ENCODE measurements around the gene UBR4.
"Not testable (repeated sequence)": the region's sequence is repeated elsewhere in the genome, so short reads cannot be mapped to it uniquely, and the experiment has no call there.

The UBR4 gene

DNA sequence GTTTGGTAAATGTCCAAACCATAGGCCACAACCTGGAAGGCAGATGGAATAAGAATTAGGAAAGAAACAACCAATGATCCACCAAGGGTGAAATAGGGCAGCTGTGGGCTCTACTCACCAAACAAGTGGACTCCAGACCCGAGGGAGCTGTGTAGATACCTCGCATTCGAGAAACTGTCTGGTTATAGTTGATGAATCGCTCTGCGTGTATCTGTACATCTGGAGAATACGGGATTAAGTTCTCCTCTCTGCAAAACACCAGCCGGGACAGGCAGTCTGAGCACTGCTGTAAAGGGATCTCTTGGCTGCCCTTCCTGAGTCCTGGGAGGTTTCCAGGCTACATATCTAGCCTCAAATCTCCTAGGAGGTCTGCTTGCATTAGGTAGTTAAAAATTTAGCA is 9.4 kb upstream of the UBR4 start:
- no peak for DNase-seq

DNA sequence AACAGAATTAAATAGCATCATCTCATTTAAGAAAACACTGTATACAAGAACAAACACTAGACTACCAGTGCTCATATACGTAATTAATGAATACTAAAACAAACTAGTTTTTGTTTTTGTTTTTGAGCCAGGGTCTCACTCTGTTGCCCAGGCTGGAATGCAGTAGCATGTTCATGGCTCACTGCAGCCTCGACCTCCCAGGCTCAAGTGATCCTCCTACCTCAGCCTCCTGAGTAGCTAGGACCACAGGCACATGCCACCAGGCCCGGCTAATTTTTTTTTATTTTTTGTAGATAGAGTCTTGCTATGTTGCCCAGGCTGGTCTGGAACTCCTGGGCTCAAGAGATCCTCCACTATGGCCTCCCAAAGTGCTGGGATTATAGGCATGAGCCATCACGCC is 6.5 kb upstream of the UBR4 start:
- not testable (repeated sequence) for DNase-seq

DNA sequence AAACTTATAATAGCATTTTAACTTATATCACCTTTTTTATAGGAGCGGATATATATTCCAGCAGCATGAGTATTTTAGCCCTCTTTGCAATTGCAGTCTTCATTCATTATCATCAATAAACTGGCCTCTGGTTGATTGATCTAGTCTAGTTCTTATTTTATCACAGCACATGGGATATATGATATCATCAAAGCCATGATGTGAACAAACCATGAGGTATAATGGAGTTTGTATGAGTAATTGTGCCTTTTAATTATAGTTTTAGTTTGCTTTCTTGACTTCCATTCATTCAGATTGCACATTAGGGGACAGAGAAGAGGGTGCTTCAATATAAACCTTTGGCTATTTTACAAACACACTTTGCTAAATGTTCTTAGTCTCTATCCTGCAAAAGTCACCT is 3.5 kb upstream of the UBR4 start:
- DNase-seq, result no peak

DNA sequence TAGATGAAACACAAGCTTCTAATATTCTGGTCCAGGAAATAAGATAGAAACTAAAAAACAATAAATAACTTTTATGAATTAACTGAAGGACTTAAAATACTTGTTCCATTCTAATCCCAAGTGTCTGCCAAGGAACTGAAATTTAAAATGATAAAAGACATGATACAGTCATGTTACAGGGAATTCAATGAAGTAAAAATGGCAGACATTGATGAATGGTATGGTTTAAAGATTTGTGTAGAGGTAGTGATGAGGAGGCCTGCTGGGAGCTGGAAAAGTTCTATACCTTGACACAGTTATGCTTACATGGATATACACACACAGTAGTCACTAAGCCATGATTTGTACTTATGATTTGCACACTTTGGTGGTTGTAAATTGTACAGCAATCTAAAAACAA is 2.1 kb upstream of the UBR4 start:
- DNase-seq, result no peak

DNA sequence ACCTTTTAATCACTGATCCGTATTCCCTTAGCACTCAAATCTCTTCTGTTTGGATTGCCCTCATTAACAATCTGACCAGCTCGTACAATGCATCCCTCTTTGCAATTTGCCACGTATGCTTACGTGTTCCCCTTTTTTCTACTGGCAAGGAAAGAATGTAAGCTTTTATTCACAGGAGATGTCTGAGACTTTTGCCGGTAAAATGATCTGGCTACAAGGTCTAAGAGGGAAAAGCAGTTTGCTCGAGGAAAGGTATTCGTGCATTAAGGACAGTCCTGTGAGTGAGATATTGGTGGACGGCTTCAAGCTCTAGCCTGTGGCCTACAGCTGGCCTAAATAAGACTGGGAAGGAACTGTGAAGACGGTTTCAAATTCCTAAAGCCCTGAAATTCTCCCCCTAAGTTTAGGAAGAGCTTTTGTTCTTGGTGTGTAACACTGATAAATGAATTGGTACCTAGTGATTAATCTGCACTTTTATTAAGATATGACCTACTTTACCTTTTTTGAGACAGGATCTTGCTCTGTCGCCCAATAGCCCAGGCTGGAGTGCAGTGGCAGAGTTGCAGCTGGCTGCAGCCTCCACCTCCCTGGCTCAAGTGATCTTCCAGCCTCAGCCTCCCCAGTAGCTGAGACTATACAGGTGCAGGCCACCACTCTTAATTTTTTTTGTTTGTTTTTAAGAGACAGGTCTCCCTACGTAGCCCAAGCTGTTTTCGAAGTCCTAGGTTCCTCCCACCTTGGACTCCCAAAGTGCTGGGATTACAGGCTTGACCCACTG is 895 bp upstream of the UBR4 start:
- no peak for DNase-seq

DNA sequence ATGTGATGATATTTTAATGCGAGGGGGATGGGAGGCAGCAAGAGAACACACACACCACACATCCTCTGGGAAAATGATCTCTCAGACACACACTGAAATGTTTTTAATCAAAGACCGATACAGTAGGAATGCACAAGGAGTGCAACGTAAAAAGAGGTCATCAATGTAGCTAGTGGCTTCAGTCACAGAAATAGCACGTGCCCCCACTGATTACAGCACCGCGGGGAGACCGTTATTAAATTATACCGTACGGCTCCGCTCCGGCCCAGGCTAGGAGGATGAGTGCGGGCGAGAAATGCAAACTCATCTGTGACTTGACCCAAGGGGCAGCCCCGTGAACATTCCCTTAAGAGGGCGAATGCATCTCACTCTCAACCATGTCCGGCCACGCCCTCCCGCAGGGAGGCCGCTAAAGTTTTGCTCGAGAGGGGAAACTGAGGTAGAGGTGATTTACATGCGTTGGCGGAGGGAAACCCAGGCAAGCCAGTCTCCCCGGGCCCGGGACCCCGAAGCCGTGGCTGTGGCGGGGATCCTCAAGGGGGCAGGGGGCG is 552 bp downstream of the UBR4 start:
- peak; percentile 53 to 64 for DNase-seq

DNA sequence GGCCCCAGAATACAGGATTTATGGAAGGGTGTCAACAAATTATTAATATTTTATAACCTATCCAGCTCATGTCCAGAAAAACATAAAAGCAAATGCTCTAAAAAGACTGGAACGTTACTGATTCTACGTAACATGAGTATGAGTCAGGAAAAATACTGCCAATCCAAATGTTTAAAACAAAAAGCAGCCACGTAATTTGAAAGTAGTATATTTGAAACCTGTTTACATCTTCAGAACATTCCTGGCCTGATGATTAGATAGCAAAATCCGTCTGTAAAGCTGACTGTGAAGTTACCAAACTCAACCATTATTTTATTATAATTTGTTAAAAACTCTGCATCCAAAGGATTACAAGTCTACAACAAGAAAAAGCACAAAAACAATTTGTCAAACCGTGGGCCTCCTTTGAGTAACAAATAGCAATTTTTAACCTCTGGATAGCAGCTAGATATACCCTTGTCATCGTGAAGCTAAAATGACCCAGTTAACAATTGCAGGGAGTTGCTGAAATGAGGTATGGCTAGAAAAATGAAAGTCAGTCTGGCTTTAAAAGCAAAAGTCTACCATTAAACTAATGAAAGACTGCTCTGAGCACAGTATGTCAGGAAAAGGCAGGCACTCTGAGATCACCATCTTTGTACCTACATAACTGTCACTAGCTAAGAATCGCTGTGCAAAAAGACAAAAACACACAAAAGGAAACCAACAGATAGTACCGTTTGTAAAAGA is 1.2 kb downstream of the UBR4 start:
- DNase-seq, result peak in 1 of 2 donors; percentile 9

DNA sequence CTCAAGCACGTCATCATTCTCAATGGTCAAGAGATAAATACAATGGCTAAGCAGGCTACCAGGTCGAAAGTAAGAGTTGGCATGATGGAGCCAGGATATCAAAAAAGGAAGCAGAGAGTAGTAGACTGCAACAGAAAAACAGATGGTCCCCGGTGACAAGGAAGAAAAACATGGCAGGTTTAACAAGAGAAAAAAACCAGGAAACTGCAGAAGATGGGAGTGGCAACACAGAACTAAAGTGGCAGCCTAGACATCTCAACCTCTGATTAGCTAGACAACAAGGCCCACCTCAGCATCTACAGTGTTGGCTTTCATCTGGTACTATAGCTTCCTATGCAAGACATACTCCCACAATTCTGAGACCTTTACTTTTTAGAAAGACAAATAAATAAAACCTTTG is 3.1 kb downstream of the UBR4 start:
- DNase-seq, result no peak

DNA sequence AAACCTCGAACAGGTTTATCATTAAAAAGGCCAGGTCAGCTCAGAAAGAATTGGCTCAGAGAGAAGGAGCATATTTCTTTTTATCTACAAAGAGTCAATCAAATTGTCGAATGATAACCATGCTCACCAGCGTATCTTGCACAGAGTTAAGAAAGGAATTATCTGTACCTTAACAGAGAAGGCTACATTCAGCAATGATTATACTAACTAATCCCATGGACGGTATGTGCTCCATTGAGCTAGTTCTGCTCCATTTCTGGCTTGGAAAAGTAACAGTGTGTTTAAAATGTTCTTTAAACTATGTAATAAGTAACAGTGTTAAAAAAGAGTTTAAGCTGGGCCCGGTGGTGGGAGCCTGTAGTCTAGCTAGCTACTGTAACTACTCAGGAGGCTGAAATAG is 4.2 kb downstream of the UBR4 start:
- no peak for DNase-seq

DNA sequence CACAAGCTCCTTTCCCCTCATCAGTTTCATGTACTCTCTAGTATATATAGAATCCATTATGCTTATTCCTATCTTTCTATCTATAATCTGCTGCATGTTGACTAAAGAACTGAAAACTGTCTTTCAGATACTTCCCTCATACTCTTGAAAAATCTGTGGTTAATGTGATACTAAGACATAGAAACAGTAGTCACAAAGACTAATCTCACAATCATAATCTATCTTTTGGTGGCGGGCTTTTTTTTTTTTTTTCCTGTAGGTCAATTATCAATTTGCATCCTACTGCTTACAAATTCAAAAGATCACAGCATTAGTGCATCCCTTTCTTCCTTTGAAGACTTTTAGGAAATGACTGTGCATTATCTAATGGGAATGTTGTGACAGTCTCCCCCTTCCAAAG is 4.7 kb downstream of the UBR4 start:
- no peak for DNase-seq

DNA sequence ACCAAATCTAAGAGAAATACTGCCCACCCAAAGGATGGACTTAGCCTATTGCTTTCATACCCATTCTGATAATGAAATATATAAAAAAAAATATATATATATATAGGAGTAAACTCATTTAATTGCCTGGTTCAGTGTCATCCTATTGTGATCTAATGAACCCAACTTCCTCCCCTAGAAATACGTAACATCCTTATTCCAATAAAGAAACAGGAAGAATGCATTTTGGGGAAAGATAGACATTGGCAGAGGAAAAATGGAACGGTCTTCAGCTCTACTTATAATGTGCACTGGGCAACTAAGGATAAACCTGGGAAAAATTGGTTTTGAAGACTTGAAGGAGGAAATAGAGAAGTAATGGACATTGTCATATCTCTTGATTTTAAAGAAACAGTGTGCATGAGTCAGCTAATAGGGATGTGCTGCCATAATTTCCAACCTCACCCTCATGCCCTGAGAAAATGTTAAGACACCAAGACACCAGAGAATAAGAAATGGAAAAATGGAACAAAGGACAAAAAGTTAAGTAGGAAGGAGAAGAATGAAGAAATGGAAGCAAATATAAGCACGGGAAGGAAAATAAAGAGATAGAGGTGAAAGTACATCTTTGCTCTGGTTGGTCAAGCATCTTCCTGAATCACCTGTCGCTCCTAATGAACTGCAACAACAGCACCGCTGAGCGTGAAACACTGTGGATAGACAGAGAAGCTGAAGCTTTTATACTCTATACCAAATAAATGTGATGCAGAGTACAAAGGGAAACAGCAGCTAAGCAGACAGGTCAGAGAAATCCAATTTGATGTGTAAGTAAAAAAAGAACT is 5.4 kb downstream of the UBR4 start:
- no peak for DNase-seq

DNA sequence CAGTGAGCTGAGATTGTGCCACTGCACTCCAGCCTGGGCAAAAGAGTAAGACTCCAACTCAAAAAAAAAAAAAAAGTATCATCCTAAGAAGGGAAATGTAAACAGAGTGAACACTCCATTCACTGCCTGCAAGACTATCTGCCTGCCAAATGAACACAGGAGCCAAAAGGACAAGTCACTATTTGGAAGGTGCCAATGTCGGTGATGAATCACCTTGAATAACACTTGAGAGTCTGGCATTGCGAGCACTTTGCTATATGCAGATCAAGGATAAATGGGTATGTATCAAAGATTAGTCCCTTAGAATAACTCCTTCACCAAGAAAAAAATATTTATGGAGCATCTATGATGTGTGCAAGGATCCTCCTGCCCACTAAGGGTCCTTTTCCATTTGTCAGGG is 6.6 kb downstream of the UBR4 start:
- no peak for DNase-seq

DNA sequence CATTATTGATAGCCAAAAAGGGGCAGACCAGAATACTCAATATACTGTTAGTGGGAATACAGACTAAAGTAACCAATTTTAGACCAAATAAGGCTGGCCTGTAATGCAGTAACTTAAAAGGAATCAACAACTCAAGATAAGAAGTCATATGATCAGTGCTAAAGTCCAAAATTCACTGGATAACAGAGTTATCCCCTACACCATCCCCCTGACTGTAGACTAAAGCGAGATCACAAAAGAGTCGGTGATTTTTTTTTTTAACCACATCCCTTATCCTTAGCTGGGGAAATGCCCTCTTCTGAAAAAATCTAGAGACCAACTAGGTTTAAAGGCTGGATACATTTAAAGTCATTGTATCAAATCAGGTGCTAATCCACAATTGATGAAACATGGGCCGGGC is 7.7 kb downstream of the UBR4 start:
- peak in 1 of 2 donors; percentile 17 for DNase-seq

DNA sequence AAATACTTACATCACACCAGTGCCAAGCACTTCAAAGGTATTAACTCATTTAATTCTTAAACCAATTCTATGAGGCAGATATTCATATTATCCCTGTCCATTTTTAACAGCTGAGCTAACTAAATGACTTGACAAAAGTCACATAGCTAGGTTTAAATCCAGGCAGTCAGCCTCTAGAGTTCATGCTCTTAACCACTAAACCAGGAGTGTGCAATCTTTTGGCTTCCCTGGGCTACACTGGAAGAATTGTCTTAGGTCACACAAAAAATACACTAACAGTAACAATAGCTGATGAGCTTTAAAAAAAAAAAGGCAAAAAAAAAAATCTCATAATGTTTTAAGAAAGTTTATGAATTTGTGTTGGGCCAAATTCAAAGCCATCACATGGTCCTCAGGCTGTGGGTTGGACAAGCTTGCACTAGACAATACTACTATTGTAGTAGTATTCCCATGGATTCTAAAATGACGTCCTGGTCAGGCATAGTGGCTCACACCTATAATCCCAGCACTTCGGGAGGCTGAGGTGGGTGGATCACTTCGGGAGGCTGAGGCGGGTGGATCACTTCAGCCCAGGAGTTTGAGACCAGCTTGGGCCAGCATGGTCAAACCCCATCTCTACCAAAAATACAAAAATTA is 10.0 kb downstream of the UBR4 start:
- no peak for DNase-seq

DNA sequence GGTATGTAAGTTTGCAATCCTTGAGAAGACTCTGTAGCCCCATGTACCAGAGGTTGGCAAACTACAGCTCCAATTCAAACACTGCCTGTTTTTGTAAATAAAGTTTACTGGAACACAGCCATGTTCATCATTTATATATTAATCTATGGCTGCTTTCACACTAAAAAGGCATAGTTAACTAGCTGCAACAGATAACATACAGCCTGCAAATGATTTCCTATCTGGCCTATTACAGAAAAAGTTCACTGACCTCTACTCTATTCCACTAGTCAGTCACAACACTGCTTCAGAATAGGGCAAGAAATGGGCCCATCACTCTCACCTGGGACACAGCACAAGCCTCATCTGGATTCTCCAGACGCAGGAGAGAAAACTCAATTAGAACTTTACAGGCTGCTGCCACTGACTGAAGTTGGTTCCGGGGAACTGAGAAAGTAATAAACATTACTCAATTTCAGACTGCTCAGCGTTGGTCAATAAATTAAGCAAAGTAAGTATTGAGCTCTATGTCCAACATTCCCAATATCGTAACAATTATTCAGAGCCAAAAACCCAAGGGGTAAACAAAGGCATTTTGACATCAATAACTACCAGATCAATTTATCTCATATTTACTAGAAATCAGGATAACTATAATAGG is 10.6 kb downstream of the UBR4 start:
- DNase-seq, result no peak

DNA sequence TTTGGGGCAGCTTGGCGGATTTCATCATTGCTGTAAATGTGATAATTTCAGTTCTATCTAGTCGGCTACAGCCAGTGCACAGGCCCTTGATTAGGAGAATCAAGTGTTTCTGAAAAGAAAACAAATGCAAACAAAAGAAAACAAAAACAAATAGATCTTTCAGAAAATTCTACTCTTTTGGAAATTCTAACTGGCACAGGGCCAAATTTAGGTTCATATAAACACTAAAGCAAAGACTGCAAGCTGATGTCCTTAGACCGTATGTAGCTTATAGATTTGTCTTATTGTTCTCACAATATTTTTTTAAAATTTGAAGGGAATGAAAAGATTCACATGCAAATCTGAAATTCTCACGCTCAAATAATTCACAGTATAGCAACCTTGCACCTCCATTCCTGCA is 11.2 kb downstream of the UBR4 start:
- DNase-seq, result no peak

DNA sequence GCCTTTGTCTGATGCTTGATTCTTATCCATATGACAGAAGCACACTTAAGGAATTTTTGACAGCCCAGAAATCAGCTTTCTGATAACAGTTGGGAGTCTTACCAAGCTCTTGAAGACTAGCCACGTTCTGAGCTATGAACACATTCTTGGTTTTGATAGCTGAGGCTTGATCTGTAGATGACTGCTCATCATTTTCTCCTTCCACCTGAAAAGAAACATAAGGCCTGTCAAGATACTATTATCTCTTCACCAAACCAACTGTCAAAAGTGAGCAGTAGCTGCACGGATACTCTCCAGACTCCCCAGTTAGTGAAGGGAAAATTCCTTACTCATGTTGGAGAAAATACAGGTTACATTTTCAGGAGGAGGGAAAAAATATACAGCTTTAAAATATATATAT is 12.2 kb downstream of the UBR4 start:
- DNase-seq, result no peak

DNA sequence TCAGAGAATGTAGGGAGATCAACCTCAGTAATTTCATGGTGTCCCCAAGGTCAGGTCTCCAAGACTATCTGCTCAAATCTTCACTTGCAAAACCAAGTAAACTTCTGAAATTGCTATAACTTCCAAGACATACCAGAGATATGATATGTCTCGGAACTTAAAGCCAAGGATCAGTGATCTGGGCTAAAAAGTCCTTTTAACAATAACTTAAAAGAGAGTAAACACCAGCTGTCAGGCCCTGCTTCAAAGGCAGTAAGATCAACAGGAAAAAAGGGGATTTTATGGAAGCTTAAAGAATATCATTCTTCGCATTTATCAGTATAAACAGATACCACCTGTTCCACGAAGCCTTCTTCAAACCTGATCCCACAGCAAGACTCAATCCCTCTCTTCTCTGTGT is 13.7 kb downstream of the UBR4 start:
- DNase-seq, result no peak

DNA sequence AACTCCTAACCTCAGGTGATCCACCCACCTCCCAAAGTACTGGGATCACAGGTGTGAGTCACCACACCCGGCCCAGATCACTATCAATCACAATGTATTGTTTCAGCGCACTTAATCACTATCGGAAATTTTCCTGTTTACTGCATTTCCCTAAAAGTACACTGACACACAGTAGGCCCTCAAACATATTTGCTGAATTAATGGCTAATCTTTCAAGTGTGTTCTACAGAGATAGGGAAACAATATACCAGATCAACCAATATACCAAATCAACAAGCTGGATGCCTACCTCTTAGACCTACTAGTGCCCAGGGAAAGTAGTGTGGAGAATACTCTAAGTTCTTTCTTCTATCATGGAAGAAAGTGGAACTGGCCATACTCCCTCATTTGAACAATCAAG is 17.1 kb downstream of the UBR4 start:
- DNase-seq, result no peak

DNA sequence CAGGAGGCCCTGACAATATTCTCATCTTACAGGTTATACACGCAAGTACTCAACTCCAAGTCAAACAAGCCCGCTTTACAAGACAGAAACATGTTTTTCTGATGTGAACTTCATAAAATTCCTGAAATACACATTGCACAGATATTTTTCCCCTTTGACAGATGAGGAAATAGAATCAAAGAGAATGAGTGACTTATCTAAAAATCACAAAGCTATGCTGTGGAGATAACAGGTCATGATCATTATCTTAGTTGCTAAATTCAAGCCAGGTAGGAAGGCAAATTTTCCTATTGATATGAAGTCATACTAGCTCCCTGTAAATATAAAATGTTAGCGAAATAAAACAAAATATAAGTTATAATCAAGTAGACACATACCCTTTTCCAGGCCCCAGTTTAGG is 18.3 kb downstream of the UBR4 start:
- no peak for DNase-seq

DNA sequence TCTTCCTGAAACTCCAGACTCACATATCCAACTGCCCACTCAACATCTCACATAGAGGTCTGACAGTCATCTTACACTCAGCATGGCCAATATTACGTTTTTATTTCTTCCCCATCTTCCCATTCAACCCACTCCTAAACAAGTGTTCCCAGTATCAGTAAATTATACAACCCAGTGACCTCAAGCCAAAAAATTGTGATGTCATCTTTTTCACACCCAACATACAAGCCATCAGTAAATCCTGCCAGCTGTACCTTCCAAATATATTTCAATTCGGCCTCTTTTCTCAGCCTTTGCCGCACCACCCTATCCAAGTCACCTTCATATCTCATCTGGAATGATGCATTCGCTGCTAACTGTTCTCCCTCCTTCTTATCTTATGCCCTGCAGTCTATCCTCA is 19.6 kb downstream of the UBR4 start:
- no peak for DNase-seq

DNA sequence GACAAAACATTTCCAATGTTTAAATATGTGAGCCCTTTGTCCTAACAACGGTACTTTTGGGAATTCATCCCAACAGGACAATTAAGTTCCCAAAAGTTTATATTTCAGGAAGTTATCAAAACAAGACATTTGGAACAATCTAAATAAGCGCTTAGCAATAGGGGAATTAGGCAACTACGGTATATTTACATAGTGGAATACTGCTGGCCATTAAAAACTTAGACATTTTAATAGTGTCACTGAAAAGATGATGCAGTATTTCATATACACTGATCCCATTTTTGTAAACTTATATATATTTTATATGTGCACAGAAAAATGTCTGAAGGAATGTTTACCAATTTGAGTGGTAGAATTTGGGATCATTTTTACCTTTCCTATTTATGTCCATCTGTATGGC is 20.8 kb downstream of the UBR4 start:
- DNase-seq, result no peak

DNA sequence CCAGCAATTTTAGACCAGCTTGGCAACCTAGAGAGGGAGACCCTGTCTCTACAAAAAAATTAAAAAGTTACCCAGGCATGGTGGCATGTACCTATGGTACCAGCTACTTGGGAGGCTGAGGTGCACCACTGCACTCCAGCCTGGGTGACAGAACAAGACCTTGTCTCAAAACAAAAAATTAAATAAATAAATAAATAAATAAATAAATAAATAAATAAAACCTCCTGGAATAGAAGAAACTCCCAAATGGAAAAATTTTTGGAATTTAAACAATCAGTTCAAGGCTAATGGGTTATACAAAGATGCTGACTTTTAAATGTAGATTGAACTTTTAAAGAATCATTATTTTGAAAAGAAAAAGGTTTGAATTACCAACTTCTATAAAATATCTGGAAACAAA is 22.2 kb downstream of the UBR4 start:
- DNase-seq, result no peak

Data from CD4-positive, alpha-beta T cell treated with Interleukin-4 for 1 hour (primary cell).